Right lobe of liver (tissue), 6 donors: Measurements from ENCODE around the gene TMEM175. TPM values are rescaled to one million over a fixed set of nuclear protein-coding genes. Genes with fewer than 3 reads are reported as not detected.
"Not testable (repeated sequence)": the region's sequence is repeated elsewhere in the genome, so short reads cannot be mapped to it uniquely, and the experiment has no call there.

Experiments
- ATAC-seq, 4 donors: fragments of 200-7000 bp; cut with Tn5 transposase; one replicate each; pipeline ENCODE4 v1.9.1; 2020; ENCODE audit warnings: mild to moderate bottlenecking in 4 of 4, moderate library complexity in 4 of 4
- DNase-seq, 3 donors: peaks; one replicate each; pipeline ENCODE4 v3.0.0-alpha.2; 2020
- H3K27ac ChIP-seq, 3 donors: fragments of 200-600 bp; one replicate each; pipeline ENCODE4 v1.8.0; 2022
- H3K27me3 ChIP-seq, 2 donors: fragments of 200-600 bp; one replicate each; pipeline ENCODE4 v1.8.0; 2022
- H3K36me3 ChIP-seq, 4 donors: fragments of 200-600 bp; sonication (generic) in 1 of 4; one replicate each; pipeline versions ENCODE4 v1.5.1 to v1.8.0; 2017 to 2022; ENCODE audit warnings: control low read depth in 1 of 4
- H3K4me1 ChIP-seq, 4 donors: fragments of 200-600 bp; sonication (generic) in 1 of 4; one replicate each; pipeline versions ENCODE4 v1.5.1 to v1.8.0; 2017 to 2022; ENCODE audit warnings: control low read depth in 1 of 4
- H3K4me3 ChIP-seq, 3 donors: fragments of 200-600 bp; one replicate each; pipeline ENCODE4 v1.8.0; 2022
- H3K9me3 ChIP-seq, 4 donors: fragments of 200-600 bp; sonication (generic) in 1 of 4; one replicate each; pipeline versions ENCODE4 v1.5.1 to v1.8.0; 2017 to 2022; ENCODE audit warnings: control low read depth in 1 of 4
- CTCF ChIP-seq, 4 donors: fragments of 200-600 bp in 3 of 4; fragments of 450-650 bp in 1 of 4; IDR thresholded peaks; one replicate each; pipeline versions ENCODE4 v1.5.1 to v1.8.0; 2016 to 2022; ENCODE audit warnings: antibody characterized with exemption in 4 of 4, mild to moderate bottlenecking in 2 of 4
- POLR2A ChIP-seq: fragments of 450-650 bp; IDR thresholded peaks from one replicate; pipeline ENCODE4 v1.6.1; 2017; ENCODE audit warnings: antibody characterized with exemption, mild to moderate bottlenecking
- WGBS: methylation state at CpG from one replicate; pipeline ENCODE4 v1.1.6; 2018; ENCODE audit warnings: low coverage, low lambda C conversion rate; ENCODE audit not compliant: insufficient coverage; ENCODE audit errors: missing lambda C conversion rate; 5-methylcytosine and 5-hydroxymethylcytosine counted together
- intact Hi-C, 2 donors: fragments of 100-400 bp; cut with DNase I; formaldehyde crosslinking; loops; one replicate each; pipeline versions ENCODE4 v1.11.2 to v1.14.1; 2022
- total RNA-seq, 6 experiments: library from RNA; depleted of rRNA in 2 of 6; stranded (reverse); fragments of >200 nt in 2 of 6; fragmentation: NEBNext Ultra II Directional in 3 of 6; extraction: Animal tissue kit (Norgen Biotek cat#: 25700) in 3 of 6; gene quantifications; one replicate each; pipeline versions ENCODE4 v1.1.0 to v1.2.4, GENCODE V29; 2016 to 2023
- donor health status: DM: no; HTN: yes; CAD: no.
- donor health status: DM: no; HTN: no; CAD: no.
- donor health status: DM: no; HTN: no; CAD: no.
- donor health status: DM: no; HTN: yes; CAD: no.
- donor health status: DM: no; HTN: yes; CAD: no.

TMEM175 gene
- total RNA-seq, 6 experiments from 2014 or later, result 22.0 to 31.8 (median 23.6) TPM

DNA sequence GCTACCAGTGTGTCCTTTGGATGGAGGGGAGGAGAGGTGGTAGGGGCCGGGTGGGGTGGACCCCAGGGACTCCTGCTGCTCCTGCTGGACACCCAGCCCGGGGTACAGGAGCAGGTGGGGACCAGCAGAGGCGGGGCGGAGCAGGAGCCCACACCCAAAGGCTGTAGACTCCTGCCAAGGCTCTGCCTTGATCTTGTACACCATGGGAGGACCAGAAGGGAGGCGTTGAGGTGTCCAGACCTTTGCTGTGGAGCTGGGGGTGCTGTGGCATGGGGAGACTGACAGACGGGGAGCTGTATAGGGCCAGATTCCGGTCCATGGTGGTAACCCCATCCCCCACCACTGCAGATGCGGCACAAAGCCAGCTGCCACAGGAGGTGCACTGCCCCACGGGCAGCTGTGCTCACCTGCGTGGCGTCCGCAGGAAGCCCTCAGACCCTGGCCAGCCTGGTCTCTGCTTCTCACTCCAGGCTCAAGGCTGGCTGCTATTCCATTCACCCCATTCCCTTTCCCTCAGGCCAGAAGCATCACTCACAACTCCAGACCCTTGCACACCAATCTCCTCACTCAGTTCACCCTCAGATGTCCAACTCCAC, 65.9 kb downstream of the TMEM175 start:
- no peaks in the 10 kb centered on the region for H3K36me3 ChIP-seq
- WGBS, result 74% methylated on average over 3 of the region's 12 CpGs
- ATAC-seq (no peak), DNase-seq (no peak)
- H3K4me3 ChIP-seq, result no peak overlapping the region
- peaks cover 4 to 9% of the 10 kb centered on the region in 2 donors for H3K27me3 ChIP-seq
- intact Hi-C loops, result no loop called here
- H3K9me3 ChIP-seq, result no peaks in the 10 kb centered on the region
- TF ChIP-seq CTCF (IDR thresholded peaks at IDR 0.05), result no peak
- H3K27ac ChIP-seq, result no peak overlapping the region
- peaks cover 0 to 22% (median 3%) of the 10 kb centered on the region in 4 donors for H3K4me1 ChIP-seq

GRCh38 chr4:999240-999863, 67.1 kb downstream of the TMEM175 start:
- peaks cover 0 to 17% (median 3%) of the 10 kb centered on the region in 4 donors for H3K4me1 ChIP-seq
- H3K36me3 ChIP-seq, ATAC-seq, H3K4me3 ChIP-seq, intact Hi-C loops, H3K27me3 ChIP-seq, DNase-seq, H3K27ac ChIP-seq, H3K9me3 ChIP-seq: not testable (repeated sequence)
- WGBS, result 72% methylated on average over 9 of the region's 21 CpGs

DNA sequence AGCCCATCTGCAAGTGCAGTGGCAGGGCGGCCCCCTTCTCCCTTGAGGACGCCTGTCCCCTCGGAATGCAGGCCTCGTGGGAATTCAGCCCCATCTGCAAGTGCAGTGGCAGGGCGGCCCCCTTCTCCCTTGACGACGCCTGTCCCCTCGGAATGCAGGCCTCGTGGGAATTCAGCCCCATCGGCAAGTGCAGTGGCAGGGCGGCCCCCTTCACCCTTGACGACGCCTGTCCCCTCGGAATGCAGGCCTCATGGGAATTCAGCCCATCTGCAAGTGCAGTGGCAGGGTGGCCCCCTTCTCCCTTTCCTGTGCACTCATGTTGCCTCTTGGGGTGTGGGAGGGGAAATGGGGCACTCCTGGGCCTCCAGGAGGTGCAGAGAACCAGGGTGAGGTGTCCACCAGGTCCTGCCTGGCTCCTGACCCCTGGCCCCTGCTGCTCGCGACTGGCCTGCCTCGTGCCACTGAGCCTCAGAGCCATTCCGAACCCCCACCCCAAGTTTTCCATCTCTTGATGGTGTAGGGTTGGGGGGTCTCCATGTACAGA, 67.7 kb downstream of the TMEM175 start:
- TF ChIP-seq CTCF (IDR thresholded peaks at IDR 0.05) (no peak), POLR2A (no peak)
- Histone ChIP-seq H3K27me3 (peaks cover 4 to 9% of the 10 kb centered on the region in 2 donors), H3K9me3 (no peaks in the 10 kb centered on the region), H3K36me3 (no peaks in the 10 kb centered on the region), H3K4me3 (no peak overlapping the region), H3K27ac (no peak overlapping the region), H3K4me1 (peaks cover 0 to 13% (median under 1%) of the 10 kb centered on the region in 4 donors)
- ATAC-seq, result no peak
- DNase-seq, result no peak
- 78% methylated on average over 8 of the region's 18 CpGs for WGBS
- intact Hi-C loops, result no loop called here

DNA sequence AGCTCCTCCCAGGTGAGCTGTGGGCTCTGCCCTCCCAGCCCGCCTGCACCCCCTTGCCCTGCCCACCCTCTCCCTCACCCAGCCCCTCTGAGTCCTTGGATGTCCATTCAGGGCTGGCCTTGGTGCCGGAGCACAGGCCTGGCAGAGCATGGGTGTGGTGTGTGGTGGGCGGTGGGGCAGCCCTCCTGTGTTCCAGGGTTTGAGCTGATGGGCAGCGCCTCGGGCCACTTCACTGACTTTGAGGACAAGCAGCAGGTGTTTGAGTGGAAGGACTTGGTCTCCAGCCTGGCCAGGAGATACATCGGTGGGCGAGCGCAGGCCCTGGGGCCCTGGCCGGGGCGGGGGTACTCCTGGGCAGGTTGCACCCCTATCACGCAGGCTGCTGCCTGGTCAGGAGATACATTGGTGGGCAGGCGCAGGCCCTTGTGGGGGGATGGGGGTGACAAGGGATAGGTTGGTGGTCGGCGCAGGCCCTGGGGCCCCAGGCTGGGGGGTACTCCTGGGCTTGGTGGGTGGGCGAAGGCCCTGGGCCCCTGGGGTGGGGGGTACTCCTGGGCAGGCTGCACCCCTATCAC, 68.5 kb downstream of the TMEM175 start:
- no CpG with 5 or more reads among the region's 15 CpGs for WGBS
- Histone ChIP-seq H3K4me3 (no peak overlapping the region), H3K9me3 (no peaks in the 10 kb centered on the region), H3K4me1 (peaks cover 0 to 13% (median 0%) of the 10 kb centered on the region in 4 donors), H3K27ac (no peak overlapping the region), H3K27me3 (peaks cover 4 to 9% of the 10 kb centered on the region in 2 donors), H3K36me3 (no peaks in the 10 kb centered on the region)
- ATAC-seq (no peak), DNase-seq (no peak)
- intact Hi-C loops, result no loop called here
- TF ChIP-seq POLR2A (no peak), CTCF (IDR thresholded peaks at IDR 0.05) (no peak)

GRCh38 chr4:1001561-1002130, 69.4 kb downstream of the TMEM175 start:
- DNase-seq (no peak), ATAC-seq (no peak)
- no peak overlapping the region for H3K4me3 ChIP-seq
- intact Hi-C loops, result no loop called here
- peaks cover 4 to 9% of the 10 kb centered on the region in 2 donors for H3K27me3 ChIP-seq
- peaks cover 0 to 13% (median 0%) of the 10 kb centered on the region in 4 donors for H3K4me1 ChIP-seq
- TF ChIP-seq POLR2A (no peak), CTCF (IDR thresholded peaks at IDR 0.05) (no peak)
- no peak overlapping the region for H3K27ac ChIP-seq
- WGBS, result 56% methylated on average over 6 of the region's 48 CpGs
- no peaks in the 10 kb centered on the region for H3K36me3 ChIP-seq
- no peaks in the 10 kb centered on the region for H3K9me3 ChIP-seq
